HTR-8/SVneo (cell line): ENCODE data around the gene C22orf31.

Experiments used
- DNase-seq: peaks from one replicate; pipeline ENCODE4 v3.0.0; 2011; ENCODE audit warnings: low spot score, mixed read lengths; ENCODE audit not compliant: insufficient read length
- FAIRE-seq: peaks from 2 replicates; lab custom pipeline; 2011; peaks lifted over from hg19 to GRCh38; lab: Jason Lieb, UNC

Gene C22orf31

GRCh38 chr22:29031227-29032011 lies 30.2 kb downstream of the C22orf31 start:
- no peak for FAIRE-seq
- peak; percentile 84 for DNase-seq

- DNase-seq (peak; percentile 73), FAIRE-seq (no peak)
Observed at GRCh38 chr22:29030618-29031226, 30.9 kb downstream of the C22orf31 start.

GRCh38 chr22:29030016-29030617 lies 31.5 kb downstream of the C22orf31 start:
- no peak for FAIRE-seq
- no peak for DNase-seq

- no peak for DNase-seq
- FAIRE-seq = no peak
Observed at GRCh38 chr22:29029202-29030000, 32.2 kb downstream of the C22orf31 start.

GRCh38 chr22:29028468-29028867 lies 33.2 kb downstream of the C22orf31 start:
- DNase-seq = no peak
- no peak for FAIRE-seq

- no peak for FAIRE-seq
- DNase-seq = no peak
Observed at GRCh38 chr22:29026579-29026978, 35.1 kb downstream of the C22orf31 start.

GRCh38 chr22:29023172-29023796 lies 38.3 kb downstream of the C22orf31 start:
- FAIRE-seq (no peak), DNase-seq (no peak)

GRCh38 chr22:29022101-29022817 lies 39.4 kb downstream of the C22orf31 start:
- DNase-seq = no peak
- no peak for FAIRE-seq

- DNase-seq = no peak
- FAIRE-seq = no peak
Observed at GRCh38 chr22:29018293-29019189, 43.1 kb downstream of the C22orf31 start.

GRCh38 chr22:29016067-29016938 lies 45.3 kb downstream of the C22orf31 start:
- FAIRE-seq (no peak), DNase-seq (no peak)

GRCh38 chr22:29014773-29015172 lies 46.9 kb downstream of the C22orf31 start:
- DNase-seq = no peak
- FAIRE-seq = no peak

- no peak for DNase-seq
- no peak for FAIRE-seq
Observed at GRCh38 chr22:29014293-29014692, 47.3 kb downstream of the C22orf31 start.

GRCh38 chr22:29012952-29013351 lies 48.7 kb downstream of the C22orf31 start:
- DNase-seq (no peak), FAIRE-seq (no peak)

GRCh38 chr22:29012101-29012433 lies 49.6 kb downstream of the C22orf31 start:
- DNase-seq (no peak), FAIRE-seq (no peak)

GRCh38 chr22:29011240-29012100 lies 50.2 kb downstream of the C22orf31 start:
- DNase-seq (no peak), FAIRE-seq (no peak)

GRCh38 chr22:29009148-29009547 lies 52.5 kb downstream of the C22orf31 start:
- DNase-seq (no peak), FAIRE-seq (no peak)
